ENCODE measurements around the gene ACACA. TPM values are rescaled to one million over a fixed set of nuclear protein-coding genes. Genes with fewer than 3 reads are reported as not detected.

ACACA gene
- polyA plus RNA-seq, 1 experiment = 57.9 TPM

DNA sequence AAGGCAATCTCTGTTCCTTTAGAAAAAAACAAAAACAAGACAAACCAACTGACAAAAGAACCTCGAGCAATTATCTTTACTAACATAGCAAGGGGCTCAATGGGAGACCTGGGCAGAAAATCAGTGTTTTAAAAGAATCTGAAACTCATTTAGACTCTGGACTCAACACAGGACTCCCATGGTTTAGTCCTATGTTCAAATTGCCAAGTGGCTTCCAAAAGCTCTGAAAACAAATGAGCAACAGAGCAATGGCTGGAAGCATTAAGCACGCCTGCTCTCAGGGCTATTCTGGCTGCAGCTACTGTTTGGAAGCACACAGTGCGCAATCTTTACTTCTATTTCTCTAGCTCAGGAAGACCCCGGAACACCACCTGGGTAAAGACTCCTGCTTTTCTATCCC, 295.9 kb downstream of the ACACA start:
- POLR2A ChIA-PET = no interaction called here
- no peak for DNase-seq (ENCODE audit: low read depth, low spot score)
- CTCF ChIA-PET = no interaction called here

DNA sequence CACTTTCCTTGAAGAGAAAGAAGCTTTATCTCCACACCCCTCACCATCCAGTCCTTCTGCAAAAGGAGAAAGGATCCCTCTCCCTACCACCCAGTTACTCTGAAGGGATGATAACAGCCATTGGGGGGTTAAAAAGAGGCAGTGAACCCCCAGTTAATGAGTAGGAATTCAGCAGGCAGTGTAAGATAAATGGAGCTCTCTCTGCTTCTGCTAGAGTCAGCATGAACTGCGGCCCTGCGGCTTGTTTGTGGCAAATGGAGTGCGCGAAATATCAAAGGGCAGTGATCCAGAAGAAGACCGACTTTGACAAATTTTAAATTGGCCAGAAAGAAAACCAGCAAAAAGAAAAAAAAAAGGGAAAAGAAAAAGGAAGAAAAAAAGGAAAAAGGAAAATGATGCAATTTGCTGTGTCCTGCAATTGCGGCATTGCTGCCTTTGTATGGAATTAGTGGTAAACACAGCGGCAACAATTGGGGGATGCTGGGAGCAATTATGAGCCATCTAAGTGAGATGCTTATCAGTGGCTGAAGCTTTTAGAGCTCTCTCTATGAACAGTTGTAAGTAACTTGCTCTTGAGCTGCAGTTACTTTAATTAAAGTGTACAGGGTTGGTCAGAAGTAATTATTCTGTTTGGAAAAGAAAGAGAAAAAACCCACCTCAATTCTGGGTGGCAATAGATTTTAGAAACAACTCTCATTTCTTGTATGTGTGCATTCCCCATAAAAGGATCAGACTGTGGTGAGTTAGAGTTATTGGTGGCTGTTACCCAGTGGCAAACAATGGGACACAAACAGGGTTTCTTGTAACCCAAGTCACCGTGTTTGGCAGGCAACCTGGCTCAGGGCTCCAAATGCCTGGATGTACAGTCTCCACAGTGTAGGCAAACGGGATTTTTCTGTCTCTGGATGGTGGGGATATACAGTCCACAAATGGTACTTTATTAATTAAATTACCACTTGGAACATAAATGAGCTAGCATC, 296.6 kb downstream of the ACACA start:
- ChIA-PET POLR2A (interaction anchor here (0.7 kb wide), 1 partner anchor 13 kb away, joined by 3 read pairs; no protein-coding TSS in a partner anchor), CTCF (no interaction called here)
- no peaks in the 10 kb centered on the region for H3K27me3 ChIP-seq (ENCODE audit: control insufficient read depth, insufficient read depth, low read length)
- H3K9me3 ChIP-seq (ENCODE audit: control insufficient read depth, insufficient read depth, low read length) = no peaks in the 10 kb centered on the region
- no peak overlapping the region for H3K27ac ChIP-seq (ENCODE audit: low read depth, low read length)
- H3K4me3 ChIP-seq (ENCODE audit: low read depth, low read length) = no peak overlapping the region
- no peak for DNase-seq (ENCODE audit: low read depth, low spot score)
- TF ChIP-seq, protein P1, sequence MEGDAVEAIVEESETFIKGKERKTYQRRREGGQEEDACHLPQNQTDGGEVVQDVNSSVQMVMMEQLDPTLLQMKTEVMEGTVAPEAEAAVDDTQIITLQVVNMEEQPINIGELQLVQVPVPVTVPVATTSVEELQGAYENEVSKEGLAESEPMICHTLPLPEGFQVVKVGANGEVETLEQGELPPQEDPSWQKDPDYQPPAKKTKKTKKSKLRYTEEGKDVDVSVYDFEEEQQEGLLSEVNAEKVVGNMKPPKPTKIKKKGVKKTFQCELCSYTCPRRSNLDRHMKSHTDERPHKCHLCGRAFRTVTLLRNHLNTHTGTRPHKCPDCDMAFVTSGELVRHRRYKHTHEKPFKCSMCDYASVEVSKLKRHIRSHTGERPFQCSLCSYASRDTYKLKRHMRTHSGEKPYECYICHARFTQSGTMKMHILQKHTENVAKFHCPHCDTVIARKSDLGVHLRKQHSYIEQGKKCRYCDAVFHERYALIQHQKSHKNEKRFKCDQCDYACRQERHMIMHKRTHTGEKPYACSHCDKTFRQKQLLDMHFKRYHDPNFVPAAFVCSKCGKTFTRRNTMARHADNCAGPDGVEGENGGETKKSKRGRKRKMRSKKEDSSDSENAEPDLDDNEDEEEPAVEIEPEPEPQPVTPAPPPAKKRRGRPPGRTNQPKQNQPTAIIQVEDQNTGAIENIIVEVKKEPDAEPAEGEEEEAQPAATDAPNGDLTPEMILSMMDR (IDR thresholded peaks at IDR 0.05; ENCODE audit: low read depth, low read length) = no peak

More for the DNA sequence above, 295.9 kb downstream of the ACACA start:
- H3K27me3 ChIP-seq (ENCODE audit: control insufficient read depth, insufficient read depth, low read length) = no peaks in the 10 kb centered on the region
- H3K9me3 ChIP-seq (ENCODE audit: control insufficient read depth, insufficient read depth, low read length) = no peaks in the 10 kb centered on the region
- H3K4me3 ChIP-seq (ENCODE audit: low read depth, low read length) = no peak overlapping the region
- TF ChIP-seq, protein P1 (IDR thresholded peaks at IDR 0.05; ENCODE audit: low read depth, low read length) = no peak
- no peak overlapping the region for H3K27ac ChIP-seq (ENCODE audit: low read depth, low read length)

DNA sequence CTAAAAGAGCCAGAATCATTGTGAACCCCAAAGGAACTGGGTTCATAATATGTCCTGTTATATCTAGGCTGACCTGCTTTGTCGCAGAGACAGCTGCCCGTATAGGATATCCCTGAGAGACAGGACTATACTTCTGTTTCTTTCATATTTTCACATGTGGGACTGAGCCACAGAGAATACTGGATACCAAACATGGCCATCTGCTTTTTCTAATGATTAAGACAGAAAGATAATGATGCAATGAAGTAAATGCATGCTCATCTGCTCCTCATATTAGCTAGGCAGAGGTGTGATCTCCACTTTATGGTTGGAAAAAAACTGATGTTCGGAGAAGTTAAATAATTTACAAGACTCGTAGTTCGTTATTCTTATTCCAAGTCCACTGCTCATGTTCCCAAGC, 297.5 kb downstream of the ACACA start:
- CTCF ChIA-PET = no interaction called here
- DNase-seq (ENCODE audit: low read depth, low spot score) = no peak
- H3K27me3 ChIP-seq (ENCODE audit: control insufficient read depth, insufficient read depth, low read length) = no peaks in the 10 kb centered on the region
- TF ChIP-seq, protein P1 (IDR thresholded peaks at IDR 0.05; ENCODE audit: low read depth, low read length) = no peak
- POLR2A ChIA-PET = interaction anchor here (0.7 kb wide), 1 partner anchor 14 kb away, joined by 3 read pairs; no protein-coding TSS in a partner anchor
- H3K4me3 ChIP-seq (ENCODE audit: low read depth, low read length) = no peak overlapping the region
- H3K9me3 ChIP-seq (ENCODE audit: control insufficient read depth, insufficient read depth, low read length) = no peaks in the 10 kb centered on the region
- H3K27ac ChIP-seq (ENCODE audit: low read depth, low read length) = no peak overlapping the region

DNA sequence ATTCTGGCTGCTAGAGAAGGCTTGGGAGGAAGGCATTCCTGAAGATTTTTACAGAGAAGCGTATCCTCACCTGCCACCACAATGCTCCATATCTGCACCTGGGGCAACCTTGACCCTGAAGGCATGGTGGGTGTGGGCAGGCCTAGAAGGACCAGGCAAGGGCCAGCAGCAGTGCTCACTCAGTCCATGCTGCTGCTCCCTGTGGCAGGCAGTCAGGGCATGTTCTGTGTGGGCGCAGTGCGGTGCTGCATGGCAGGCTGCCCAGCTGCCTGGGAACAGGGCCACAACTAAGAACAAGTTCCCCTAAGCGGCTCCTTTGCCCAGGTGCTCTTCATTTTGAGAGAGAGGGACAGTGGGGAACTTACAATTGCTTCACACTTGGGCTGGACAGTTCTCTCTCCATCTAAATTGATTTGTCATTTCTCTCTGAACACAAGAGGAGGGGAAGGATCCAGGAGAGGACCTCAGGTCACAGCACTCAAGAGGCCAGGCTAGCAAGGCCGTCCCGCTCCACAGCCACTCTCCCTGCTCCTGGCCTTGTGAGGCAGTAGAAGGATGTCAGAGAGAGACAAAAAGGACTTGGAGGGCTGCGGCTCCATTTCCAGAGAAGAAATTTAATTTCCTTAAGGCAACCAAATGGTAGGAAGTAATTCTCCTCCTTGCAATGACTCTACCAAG, 299.1 kb downstream of the ACACA start:
- Histone ChIP-seq H3K4me3 (ENCODE audit: low read depth, low read length) (no peak overlapping the region), H3K9me3 (ENCODE audit: control insufficient read depth, insufficient read depth, low read length) (no peaks in the 10 kb centered on the region), H3K27ac (ENCODE audit: low read depth, low read length) (no peak overlapping the region), H3K27me3 (ENCODE audit: control insufficient read depth, insufficient read depth, low read length) (no peaks in the 10 kb centered on the region)
- TF ChIP-seq, protein P1 (IDR thresholded peaks at IDR 0.05; ENCODE audit: low read depth, low read length) = no peak
- DNase-seq (ENCODE audit: low read depth, low spot score) = no peak
- ChIA-PET CTCF (interaction anchor here (0.6 kb wide), 1 partner anchor 25 kb away, joined by 4 read pairs; no protein-coding TSS in a partner anchor), POLR2A (no interaction called here)

All from AG04450 (cell line).